Smooth muscle cell (in vitro differentiated cells): ENCODE data around the gene ANKRD55. TPM values are rescaled to one million over a fixed set of nuclear protein-coding genes. Genes with fewer than 3 reads are reported as not detected.

Experiments
- DNase-seq: peaks from one replicate; lab custom pipeline; 2025; ENCODE audit not compliant: unreplicated experiment; lab: John Stamatoyannopoulos, UW
- H2AFZ ChIP-seq: fragments of 200-600 bp; sonication (generic); 2 replicates; pipeline ENCODE4 v1.6.0; 2016; ENCODE audit warnings: antibody characterized with exemption, low read depth, mild to moderate bottlenecking
- H3F3A ChIP-seq: fragments of 200-600 bp; sonication (generic); 2 replicates; pipeline ENCODE4 v1.6.0; 2017; ENCODE audit warnings: antibody characterized with exemption, low read depth
- H3K27ac ChIP-seq: fragments of 200-600 bp; sonication (generic); 2 replicates; pipeline ENCODE4 v1.5.1; 2016; ENCODE audit warnings: low read depth, mild to moderate bottlenecking
- H3K27me3 ChIP-seq: fragments of 200-600 bp; sonication (generic); 2 replicates; pipeline ENCODE4 v1.6.1; 2016; ENCODE audit warnings: low read depth, mild to moderate bottlenecking
- H3K36me3 ChIP-seq: fragments of 200-600 bp; sonication (generic); 2 replicates; pipeline ENCODE4 v1.5.1; 2016; ENCODE audit warnings: low read depth
- H3K4me1 ChIP-seq: fragments of 200-600 bp; sonication (generic); 2 replicates; pipeline ENCODE4 v1.5.1; 2016; ENCODE audit warnings: low read depth
- H3K4me2 ChIP-seq: fragments of 200-600 bp; sonication (generic); 2 replicates; pipeline ENCODE4 v1.6.0; 2016; ENCODE audit warnings: mild to moderate bottlenecking
- H3K4me3 ChIP-seq: fragments of 200-600 bp; sonication (generic); 2 replicates; pipeline ENCODE4 v1.5.1; 2016; ENCODE audit warnings: mild to moderate bottlenecking
- H3K79me2 ChIP-seq: fragments of 200-600 bp; sonication (generic); 2 replicates; pipeline ENCODE4 v1.6.0; 2016; ENCODE audit warnings: low read depth, mild to moderate bottlenecking
- H3K9ac ChIP-seq: fragments of 200-600 bp; sonication (generic); 2 replicates; pipeline ENCODE4 v1.6.0; 2016; ENCODE audit warnings: low read depth
- H3K9me3 ChIP-seq: fragments of 200-600 bp; sonication (generic); replicated peaks from 2 replicates; pipeline ENCODE4 v1.5.1; 2016; ENCODE audit warnings: low read depth
- H4K20me1 ChIP-seq: fragments of 200-600 bp; sonication (generic); 2 replicates; pipeline ENCODE4 v1.6.0; 2016; ENCODE audit warnings: low read depth
- WGBS: methylation state at CpG from one replicate; pipeline ENCODE4 v1.1.7; 2016; ENCODE audit warnings: low lambda C conversion rate; 5-methylcytosine and 5-hydroxymethylcytosine counted together
- polyA plus RNA-seq: library from polyadenylated mRNA; unstranded; fragments of >200 nt; fragmentation: Nextera tagmentation; extraction: Ambion mirVana; gene quantifications from 2 replicates; pipeline ENCODE4 v1.2.1, GENCODE V29; 2016
- total RNA-seq: library from RNA; depleted of rRNA; stranded (reverse); fragments of >200 nt; gene quantifications from 2 replicates; pipeline ENCODE4 v1.2.3, GENCODE V29; 2014
- TF ChIP-seq, protein P1 (sequence below): fragments of 200-600 bp; sonication (generic); IDR thresholded peaks from 2 replicates; pipeline ENCODE4 v1.5.1; 2017; ENCODE audit warnings: borderline replicate concordance, mild to moderate bottlenecking, antibody characterized with exemption; ENCODE audit not compliant: insufficient read depth, poor library complexity, severe bottlenecking

Gene ANKRD55
- total and polyA plus RNA-seq, 2 experiments from 2014 or later, result 1.1 to 1.7 TPM

- H3K4me1 ChIP-seq, result no peaks in the 10 kb centered on the region
- H3K27me3 ChIP-seq, result no peaks in the 10 kb centered on the region
- no peak overlapping the region for H3K4me3 ChIP-seq
- H3K4me2 ChIP-seq, result no peak overlapping the region
- H3F3A ChIP-seq, result peaks cover 14% of the 10 kb centered on the region
- H3K36me3 ChIP-seq, result no peaks in the 10 kb centered on the region
- H3K9ac ChIP-seq, result no peak overlapping the region
- no peak for DNase-seq
- H3K9me3 ChIP-seq, result no peaks in the 10 kb centered on the region
- H3K79me2 ChIP-seq, result no peaks in the 10 kb centered on the region
- no peak overlapping the region for H3K27ac ChIP-seq
- TF ChIP-seq, protein P1, sequence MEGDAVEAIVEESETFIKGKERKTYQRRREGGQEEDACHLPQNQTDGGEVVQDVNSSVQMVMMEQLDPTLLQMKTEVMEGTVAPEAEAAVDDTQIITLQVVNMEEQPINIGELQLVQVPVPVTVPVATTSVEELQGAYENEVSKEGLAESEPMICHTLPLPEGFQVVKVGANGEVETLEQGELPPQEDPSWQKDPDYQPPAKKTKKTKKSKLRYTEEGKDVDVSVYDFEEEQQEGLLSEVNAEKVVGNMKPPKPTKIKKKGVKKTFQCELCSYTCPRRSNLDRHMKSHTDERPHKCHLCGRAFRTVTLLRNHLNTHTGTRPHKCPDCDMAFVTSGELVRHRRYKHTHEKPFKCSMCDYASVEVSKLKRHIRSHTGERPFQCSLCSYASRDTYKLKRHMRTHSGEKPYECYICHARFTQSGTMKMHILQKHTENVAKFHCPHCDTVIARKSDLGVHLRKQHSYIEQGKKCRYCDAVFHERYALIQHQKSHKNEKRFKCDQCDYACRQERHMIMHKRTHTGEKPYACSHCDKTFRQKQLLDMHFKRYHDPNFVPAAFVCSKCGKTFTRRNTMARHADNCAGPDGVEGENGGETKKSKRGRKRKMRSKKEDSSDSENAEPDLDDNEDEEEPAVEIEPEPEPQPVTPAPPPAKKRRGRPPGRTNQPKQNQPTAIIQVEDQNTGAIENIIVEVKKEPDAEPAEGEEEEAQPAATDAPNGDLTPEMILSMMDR, result no peak
- H4K20me1 ChIP-seq, result no peaks in the 10 kb centered on the region
- WGBS, result 88% methylated on average over 1 of the region's 1 CpG
- H2AFZ ChIP-seq, result no peak overlapping the region
Observed at GRCh38 chr5:56255502-56255901, 22.4 kb upstream of the ANKRD55 start.

GRCh38 chr5:56253924-56254323 is 20.8 kb upstream of the ANKRD55 start:
- 90% methylated on average over 6 of the region's 6 CpGs for WGBS
- no peak for DNase-seq
- H3K4me2 ChIP-seq, result no peak overlapping the region

DNA sequence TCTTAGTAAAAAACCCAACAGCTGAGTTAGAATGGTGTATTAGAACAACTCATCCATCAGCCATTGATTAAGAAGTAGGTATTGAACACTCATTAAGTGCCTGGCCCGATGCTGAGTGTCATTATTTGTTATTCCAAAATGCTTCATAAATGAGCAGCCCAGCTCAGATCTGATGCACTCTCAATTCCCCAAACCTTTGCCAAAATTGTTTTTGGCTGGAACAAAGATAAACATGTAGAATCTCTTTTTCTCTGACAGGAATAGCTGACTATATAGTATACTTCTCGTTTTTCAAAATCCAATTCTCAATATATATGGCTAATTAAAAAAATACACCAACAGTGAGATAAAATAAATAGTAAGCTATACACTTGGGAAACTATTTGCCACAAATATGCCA is 20.0 kb upstream of the ANKRD55 start:
- Histone ChIP-seq H3K4me3 (no peak overlapping the region), H3F3A (no peaks in the 10 kb centered on the region), H3K36me3 (no peaks in the 10 kb centered on the region), H4K20me1 (no peaks in the 10 kb centered on the region), H3K9me3 (no peaks in the 10 kb centered on the region), H2AFZ (no peak overlapping the region), H3K27me3 (no peaks in the 10 kb centered on the region), H3K9ac (no peak overlapping the region), H3K4me2 (no peak overlapping the region), H3K4me1 (no peaks in the 10 kb centered on the region), H3K27ac (no peak overlapping the region), H3K79me2 (no peaks in the 10 kb centered on the region)
- 98% methylated on average over 2 of the region's 2 CpGs for WGBS
- TF ChIP-seq, protein P1, result no peak
- DNase-seq, result no peak

More at GRCh38 chr5:56253924-56254323, 20.8 kb upstream of the ANKRD55 start:
- Histone ChIP-seq H4K20me1 (no peaks in the 10 kb centered on the region), H3K79me2 (no peaks in the 10 kb centered on the region), H3K4me3 (no peak overlapping the region), H3K4me1 (no peaks in the 10 kb centered on the region), H3F3A (peaks cover 2% of the 10 kb centered on the region), H3K9ac (no peak overlapping the region), H3K27me3 (no peaks in the 10 kb centered on the region), H2AFZ (no peak overlapping the region), H3K27ac (no peak overlapping the region), H3K36me3 (no peaks in the 10 kb centered on the region), H3K9me3 (no peaks in the 10 kb centered on the region)
- TF ChIP-seq, protein P1, result no peak

GRCh38 chr5:56251918-56252553 is 18.9 kb upstream of the ANKRD55 start:
- no peaks in the 10 kb centered on the region for H3K4me1 ChIP-seq
- no peaks in the 10 kb centered on the region for H3K79me2 ChIP-seq
- H3K27ac ChIP-seq, result no peak overlapping the region
- H2AFZ ChIP-seq, result no peak overlapping the region
- H3F3A ChIP-seq, result no peaks in the 10 kb centered on the region
- no peak overlapping the region for H3K9ac ChIP-seq
- WGBS, result 94% methylated on average over 4 of the region's 4 CpGs
- no peak overlapping the region for H3K4me2 ChIP-seq
- no peaks in the 10 kb centered on the region for H3K9me3 ChIP-seq
- TF ChIP-seq, protein P1, result no peak
- no peaks in the 10 kb centered on the region for H4K20me1 ChIP-seq
- no peaks in the 10 kb centered on the region for H3K36me3 ChIP-seq
- H3K4me3 ChIP-seq, result no peak overlapping the region
- H3K27me3 ChIP-seq, result no peaks in the 10 kb centered on the region
- DNase-seq, result no peak
